ENCODE measurements around the gene GJB5. TPM values are rescaled to one million over a fixed set of nuclear protein-coding genes. Genes with fewer than 3 reads are reported as not detected.

Gene GJB5
- total and polyA plus RNA-seq, 2 of the 8 experiments (the other 6 are each of a cell fraction or from before 2014, with no cell fraction given) = 0.86 to 3.1 TPM

- no peak for TF ChIP-seq CHD7 (IDR thresholded peaks at IDR 0.05; ENCODE audit: insufficient replicate concordance, low read length)
- TF ChIP-seq PHF8 (conservative IDR thresholded peaks at IDR 0.05; ENCODE audit: low read depth, low read length) = no peak
- no peak for TF ChIP-seq TEAD4 (IDR thresholded peaks at IDR 0.05; ENCODE audit: low read depth, low read length)
- TF ChIP-seq E2F6 (IDR thresholded peaks at IDR 0.05) = no peak
- TF ChIP-seq CHD2 (IDR thresholded peaks at IDR 0.05; ENCODE audit: low read length) = no peak
- TF ChIP-seq CEBPB (IDR thresholded peaks at IDR 0.05; ENCODE audit: low read depth, low read length) = no peak
These were observed 40.5 kb upstream of the GJB5 start (continued) for GRCh38 chr1:34714386-34714785.

All from H1 (cell line).